ENCODE measurements around the gene TMEM247.

- no peak for TF ChIP-seq POLR2AphosphoS5 (IDR thresholded peaks at IDR 0.05; ENCODE audit: low read depth, low read length)
- no peak for TF ChIP-seq RNF2 (IDR thresholded peaks at IDR 0.05; ENCODE audit: borderline replicate concordance, low read depth, low read length, missing control alignments, poor library complexity, severe bottlenecking)
- TF ChIP-seq RAD21 (IDR thresholded peaks at IDR 0.05 in 1 of 2, conservative IDR thresholded peaks at IDR 0.05 in 1 of 2; ENCODE audit: low read depth in 2 of 2, low read length in 2 of 2): no peak
- TF ChIP-seq CEBPB (IDR thresholded peaks at IDR 0.05; ENCODE audit: low read depth, low read length): no peak
- TF ChIP-seq ZNF274 (IDR thresholded peaks at IDR 0.05; ENCODE audit: borderline replicate concordance, extremely low read depth, low read length): no peak
- TF ChIP-seq CTCF (IDR thresholded peaks at IDR 0.05; ENCODE audit: control extremely low read depth in 1 of 3, insufficient read depth in 1 of 3, low read depth in 1 of 3, low read length in 3 of 3): no peak
- no peak for TF ChIP-seq HDAC6 (IDR thresholded peaks at IDR 0.05; ENCODE audit: low read depth, low read length)
- TF ChIP-seq CHD1 (IDR thresholded peaks at IDR 0.05; ENCODE audit: low read depth, low read length): no peak
Measured at GRCh38 chr2:46510598-46511177, 31.3 kb downstream of the TMEM247 start.

All from H1 (cell line).